Measurements from ENCODE around the gene RAB31.

DNA sequence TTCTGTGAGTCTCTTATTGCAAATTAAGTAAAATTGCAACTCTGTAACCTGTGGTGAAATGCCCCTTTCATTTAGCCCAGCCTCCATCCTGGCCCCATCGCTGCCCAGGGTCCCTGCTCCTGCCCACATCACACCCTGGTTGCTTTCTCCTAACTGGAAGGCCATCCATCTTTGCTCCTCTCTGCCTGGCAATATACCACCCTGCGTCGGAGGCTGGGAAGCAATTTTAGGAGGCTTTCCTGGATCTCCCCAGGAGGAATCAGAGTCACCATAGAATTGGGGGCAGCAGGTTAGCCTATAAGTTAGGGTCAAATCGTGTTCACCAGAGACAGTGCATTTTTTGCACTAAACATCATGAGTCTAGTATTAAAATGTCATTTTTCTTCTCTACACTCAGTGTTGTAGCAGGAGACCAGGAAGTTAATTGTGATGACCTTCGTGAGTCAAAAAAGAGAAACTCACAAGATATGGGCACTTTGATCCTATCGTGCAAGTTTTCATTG, 163.2 kb downstream of the RAB31 start:
- TF ChIP-seq, protein P1, sequence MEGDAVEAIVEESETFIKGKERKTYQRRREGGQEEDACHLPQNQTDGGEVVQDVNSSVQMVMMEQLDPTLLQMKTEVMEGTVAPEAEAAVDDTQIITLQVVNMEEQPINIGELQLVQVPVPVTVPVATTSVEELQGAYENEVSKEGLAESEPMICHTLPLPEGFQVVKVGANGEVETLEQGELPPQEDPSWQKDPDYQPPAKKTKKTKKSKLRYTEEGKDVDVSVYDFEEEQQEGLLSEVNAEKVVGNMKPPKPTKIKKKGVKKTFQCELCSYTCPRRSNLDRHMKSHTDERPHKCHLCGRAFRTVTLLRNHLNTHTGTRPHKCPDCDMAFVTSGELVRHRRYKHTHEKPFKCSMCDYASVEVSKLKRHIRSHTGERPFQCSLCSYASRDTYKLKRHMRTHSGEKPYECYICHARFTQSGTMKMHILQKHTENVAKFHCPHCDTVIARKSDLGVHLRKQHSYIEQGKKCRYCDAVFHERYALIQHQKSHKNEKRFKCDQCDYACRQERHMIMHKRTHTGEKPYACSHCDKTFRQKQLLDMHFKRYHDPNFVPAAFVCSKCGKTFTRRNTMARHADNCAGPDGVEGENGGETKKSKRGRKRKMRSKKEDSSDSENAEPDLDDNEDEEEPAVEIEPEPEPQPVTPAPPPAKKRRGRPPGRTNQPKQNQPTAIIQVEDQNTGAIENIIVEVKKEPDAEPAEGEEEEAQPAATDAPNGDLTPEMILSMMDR (IDR thresholded peaks at IDR 0.05), result no peak
- TF ChIP-seq POLR2A (IDR thresholded peaks at IDR 0.05) (no peak), POLR2AphosphoS5 (IDR thresholded peaks at IDR 0.05) (no peak)
